ENCODE results near the gene CELSR2. TPM values are rescaled to one million over a fixed set of nuclear protein-coding genes. Genes with fewer than 3 reads are reported as not detected.

The CELSR2 gene
- total and polyA plus RNA-seq, 2 experiments from 2014 or later, result 11.2 to 35.1 TPM

DNA sequence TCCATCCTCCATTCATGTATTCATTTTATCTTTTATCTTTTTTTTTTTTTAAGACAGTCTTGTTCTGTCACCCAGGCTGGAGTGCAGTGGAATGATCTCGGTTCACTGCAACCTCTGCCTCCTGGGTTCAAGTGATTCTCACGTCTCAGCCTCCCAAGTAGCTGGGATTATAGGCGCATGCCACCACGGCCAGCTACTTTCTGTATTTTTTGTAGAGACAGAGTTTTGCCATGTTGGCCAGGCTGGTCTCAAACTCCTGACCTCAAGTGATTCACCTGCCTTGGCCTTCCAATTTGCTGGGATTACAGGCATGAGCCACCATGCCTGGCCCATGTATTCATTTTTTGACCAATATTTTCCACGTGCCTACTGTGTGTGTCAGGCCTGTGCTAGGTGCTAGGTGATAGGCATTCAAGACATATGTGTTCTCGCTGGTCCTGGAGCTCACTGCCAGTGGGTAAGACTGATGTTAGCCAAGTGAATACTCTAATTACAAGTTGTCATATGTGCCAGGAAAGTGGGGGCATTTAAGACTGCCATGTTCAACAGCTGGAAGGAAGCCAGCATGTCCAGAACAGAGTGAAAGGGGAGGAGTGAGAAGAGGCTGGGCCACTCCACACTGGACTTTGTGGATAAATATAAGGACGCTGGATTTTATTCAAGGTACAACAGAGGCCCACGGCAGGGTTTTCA lies 5.3 kb upstream of the CELSR2 start (continued):
- TF ChIP-seq, protein P1, sequence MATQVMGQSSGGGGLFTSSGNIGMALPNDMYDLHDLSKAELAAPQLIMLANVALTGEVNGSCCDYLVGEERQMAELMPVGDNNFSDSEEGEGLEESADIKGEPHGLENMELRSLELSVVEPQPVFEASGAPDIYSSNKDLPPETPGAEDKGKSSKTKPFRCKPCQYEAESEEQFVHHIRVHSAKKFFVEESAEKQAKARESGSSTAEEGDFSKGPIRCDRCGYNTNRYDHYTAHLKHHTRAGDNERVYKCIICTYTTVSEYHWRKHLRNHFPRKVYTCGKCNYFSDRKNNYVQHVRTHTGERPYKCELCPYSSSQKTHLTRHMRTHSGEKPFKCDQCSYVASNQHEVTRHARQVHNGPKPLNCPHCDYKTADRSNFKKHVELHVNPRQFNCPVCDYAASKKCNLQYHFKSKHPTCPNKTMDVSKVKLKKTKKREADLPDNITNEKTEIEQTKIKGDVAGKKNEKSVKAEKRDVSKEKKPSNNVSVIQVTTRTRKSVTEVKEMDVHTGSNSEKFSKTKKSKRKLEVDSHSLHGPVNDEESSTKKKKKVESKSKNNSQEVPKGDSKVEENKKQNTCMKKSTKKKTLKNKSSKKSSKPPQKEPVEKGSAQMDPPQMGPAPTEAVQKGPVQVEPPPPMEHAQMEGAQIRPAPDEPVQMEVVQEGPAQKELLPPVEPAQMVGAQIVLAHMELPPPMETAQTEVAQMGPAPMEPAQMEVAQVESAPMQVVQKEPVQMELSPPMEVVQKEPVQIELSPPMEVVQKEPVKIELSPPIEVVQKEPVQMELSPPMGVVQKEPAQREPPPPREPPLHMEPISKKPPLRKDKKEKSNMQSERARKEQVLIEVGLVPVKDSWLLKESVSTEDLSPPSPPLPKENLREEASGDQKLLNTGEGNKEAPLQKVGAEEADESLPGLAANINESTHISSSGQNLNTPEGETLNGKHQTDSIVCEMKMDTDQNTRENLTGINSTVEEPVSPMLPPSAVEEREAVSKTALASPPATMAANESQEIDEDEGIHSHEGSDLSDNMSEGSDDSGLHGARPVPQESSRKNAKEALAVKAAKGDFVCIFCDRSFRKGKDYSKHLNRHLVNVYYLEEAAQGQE (IDR thresholded peaks at IDR 0.05; ENCODE audit: unreplicated experiment), result no peak
- TF ChIP-seq ZNF114 (CRISPR knock-in tag; IDR thresholded peaks at IDR 0.05) (no peak), NANOG (IDR thresholded peaks at IDR 0.05; ENCODE audit: borderline replicate concordance) (no peak)

DNA sequence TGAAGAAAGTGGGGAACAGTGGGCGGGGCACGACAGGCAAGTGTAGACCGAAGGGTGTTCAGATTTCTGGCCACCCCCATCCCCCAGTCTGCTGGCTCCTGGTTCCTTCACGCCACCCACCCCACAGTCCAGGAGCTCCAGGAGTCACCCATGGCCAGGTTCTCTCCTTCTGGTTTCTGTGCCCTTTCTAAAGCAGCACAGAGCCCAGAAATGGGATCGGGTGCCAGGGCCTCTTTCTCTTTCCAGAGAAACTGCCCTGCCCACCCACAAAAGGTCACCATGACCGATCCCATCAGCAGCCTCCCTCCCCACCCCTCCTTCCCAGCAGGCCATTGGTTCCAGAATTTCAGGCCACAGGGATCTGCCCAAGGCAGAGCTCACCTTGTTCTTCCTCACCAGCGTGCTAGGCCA lies 3.2 kb upstream of the CELSR2 start:
- ATAC-seq (no peak), DNase-seq (ENCODE audit: low spot score) (no peak)
- Histone ChIP-seq H3K36me3 (ENCODE audit: insufficient read depth) (no peaks in the 10 kb centered on the region), H3K4me2 (no peak overlapping the region), H3F3A (replicated peaks; ENCODE audit: low read depth) (peaks cover 7% of the 10 kb centered on the region; the same call in 1 of the 2 replicates), H2AFZ (no peak overlapping the region), H3K27ac (ENCODE audit: low read depth) (no peak overlapping the region), H3K4me1 (ENCODE audit: insufficient read depth) (peaks cover 28% of the 10 kb centered on the region), H4K20me1 (replicated peaks; ENCODE audit: insufficient read depth) (no peaks in the 10 kb centered on the region), H3K79me2 (replicated peaks; ENCODE audit: insufficient read depth) (no peaks in the 10 kb centered on the region), H3K27me3 (ENCODE audit: insufficient read depth) (peaks cover 12% of the 10 kb centered on the region), H3K9me2 (ENCODE audit: insufficient read depth) (no peaks in the 10 kb centered on the region), H3K4me3 (no peak overlapping the region)
- H3K36me3 Mint-ChIP-seq (ENCODE audit: low read depth), result peaks cover 8% of the 10 kb centered on the region
- H3K4me1 Mint-ChIP-seq, result peaks cover 22% of the 10 kb centered on the region
- no peak overlapping the region for H3K27ac Mint-ChIP-seq
- H3K9me3 Mint-ChIP-seq, result peaks cover 6% of the 10 kb centered on the region
- TF ChIP-seq, protein P2, sequence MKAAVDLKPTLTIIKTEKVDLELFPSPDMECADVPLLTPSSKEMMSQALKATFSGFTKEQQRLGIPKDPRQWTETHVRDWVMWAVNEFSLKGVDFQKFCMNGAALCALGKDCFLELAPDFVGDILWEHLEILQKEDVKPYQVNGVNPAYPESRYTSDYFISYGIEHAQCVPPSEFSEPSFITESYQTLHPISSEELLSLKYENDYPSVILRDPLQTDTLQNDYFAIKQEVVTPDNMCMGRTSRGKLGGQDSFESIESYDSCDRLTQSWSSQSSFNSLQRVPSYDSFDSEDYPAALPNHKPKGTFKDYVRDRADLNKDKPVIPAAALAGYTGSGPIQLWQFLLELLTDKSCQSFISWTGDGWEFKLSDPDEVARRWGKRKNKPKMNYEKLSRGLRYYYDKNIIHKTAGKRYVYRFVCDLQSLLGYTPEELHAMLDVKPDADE (IDR thresholded peaks at IDR 0.05), result no peak
- TF ChIP-seq EZH2phosphoT487 (IDR thresholded peaks at IDR 0.05; ENCODE audit: unreplicated experiment) (no peak), STAT1 (IDR thresholded peaks at IDR 0.05; ENCODE audit: unreplicated experiment) (no peak)
- TF ChIP-seq, protein P1 (IDR thresholded peaks at IDR 0.05; ENCODE audit: unreplicated experiment), result no peak
- H3K27me3 Mint-ChIP-seq (ENCODE audit: insufficient read depth, low read depth, poor library complexity), result peaks cover 25% of the 10 kb centered on the region
- H3K4me3 Mint-ChIP-seq, result no peak overlapping the region
